ENCODE measurements around the gene ROCK2. TPM values are rescaled to one million over a fixed set of nuclear protein-coding genes. Genes with fewer than 3 reads are reported as not detected.

Gene ROCK2
- total and polyA plus RNA-seq, 2 donors (not counting 1 experiment from before 2014, with no cell fraction given), result 2.3 to 30.2 TPM

DNA sequence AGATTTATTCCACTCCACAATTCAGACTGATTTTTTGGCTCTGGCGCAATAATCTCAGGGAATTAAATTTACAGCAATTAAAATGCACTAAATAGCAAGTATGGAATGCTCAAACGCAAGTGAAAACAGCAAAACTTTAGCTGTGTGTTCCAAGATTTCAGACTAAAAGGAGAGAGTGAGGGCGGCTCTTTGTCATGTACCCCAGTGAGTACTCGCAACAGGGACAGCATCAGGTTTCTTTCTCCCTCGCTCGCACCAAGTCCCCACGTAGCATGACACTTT lies 1.1 kb downstream of the ROCK2 start:
- Histone ChIP-seq H3K27ac (ENCODE audit: low read length in 2 of 2) (peak overlapping the region in 1 of 2 donors; percentile 67), H3K36me3 (replicated peaks in 1 of 2; ENCODE audit: control extremely low read depth in 1 of 2, control insufficient read depth in 1 of 2, extremely low read depth in 1 of 2, insufficient read depth in 2 of 2, low read length in 1 of 2) (no peaks in the 10 kb centered on the region), H3K27me3 (replicated peaks in 1 of 4; ENCODE audit: control extremely low read depth in 1 of 4, control insufficient read depth in 3 of 4, insufficient read depth in 4 of 4, low read length in 3 of 4) (no peaks in the 10 kb centered on the region), H3K9me3 (ENCODE audit: control extremely low read depth in 1 of 3, control insufficient read depth in 2 of 3, insufficient read depth in 1 of 3, low read length in 2 of 3) (no peaks in the 10 kb centered on the region), H3K9ac (ENCODE audit: low read length) (peak overlapping the region; percentile 88), H3K4me3 (ENCODE audit: control extremely low read depth in 1 of 5, extremely low read depth in 1 of 5, insufficient read depth in 1 of 5, low read depth in 2 of 5, low read length in 4 of 5) (peak overlapping the region; percentile 55 to 91 (median 81)), H3K4me2 (replicated peaks; ENCODE audit: low read depth, low read length, poor library complexity, severe bottlenecking) (peak overlapping the region; percentile 95), H2AFZ (ENCODE audit: insufficient read depth, low read depth, low read length, poor library complexity, severe bottlenecking) (peak overlapping the region; percentile 88), H3K79me2 (ENCODE audit: control insufficient read depth, insufficient read depth, low read length) (peaks cover 27% of the 10 kb centered on the region), H4K20me1 (ENCODE audit: control insufficient read depth, insufficient read depth, low read length, poor library complexity, severe bottlenecking) (peaks cover 10% of the 10 kb centered on the region), H3K4me1 (ENCODE audit: control insufficient read depth in 2 of 2, insufficient read depth in 2 of 2, low read length in 2 of 2) (peaks cover 16 to 19% of the 10 kb centered on the region in 2 donors)
- Mint-ChIP-seq H3K9me3 (ENCODE audit: insufficient read depth) (no peaks in the 10 kb centered on the region), H3K4me3 (peak overlapping the region; percentile 99), H3K27me3 (no peaks in the 10 kb centered on the region), H3K27ac (peak overlapping the region; percentile 97), H3K4me1 (peaks cover 40% of the 10 kb centered on the region)
- WGBS (ENCODE audit: insufficient coverage), result 0% methylated on average over 2 of the region's 7 CpGs
- intact Hi-C loops (cut with micrococcal nuclease), result loop anchor here (10.0 kb wide), 1 partner anchor 1371 kb away; the partner anchor contains the start of gene TRIB2
- ATAC-seq (ENCODE audit: low read depth) (no peak), DNase-seq (no peak)
- ChIA-PET CTCF (interaction anchor here (0.6 to 1.5 kb wide), 3 partner anchors 10 to 211 kb away, joined by 3 to 7 read pairs (median 4); a partner anchor contains a TSS), POLR2A (interaction anchor here (0.8 to 1.1 kb wide), 2 partner anchors 122 to 187 kb away, joined by 3 read pairs; partner anchors contain the start of gene E2F6)
- TF ChIP-seq, protein P1, sequence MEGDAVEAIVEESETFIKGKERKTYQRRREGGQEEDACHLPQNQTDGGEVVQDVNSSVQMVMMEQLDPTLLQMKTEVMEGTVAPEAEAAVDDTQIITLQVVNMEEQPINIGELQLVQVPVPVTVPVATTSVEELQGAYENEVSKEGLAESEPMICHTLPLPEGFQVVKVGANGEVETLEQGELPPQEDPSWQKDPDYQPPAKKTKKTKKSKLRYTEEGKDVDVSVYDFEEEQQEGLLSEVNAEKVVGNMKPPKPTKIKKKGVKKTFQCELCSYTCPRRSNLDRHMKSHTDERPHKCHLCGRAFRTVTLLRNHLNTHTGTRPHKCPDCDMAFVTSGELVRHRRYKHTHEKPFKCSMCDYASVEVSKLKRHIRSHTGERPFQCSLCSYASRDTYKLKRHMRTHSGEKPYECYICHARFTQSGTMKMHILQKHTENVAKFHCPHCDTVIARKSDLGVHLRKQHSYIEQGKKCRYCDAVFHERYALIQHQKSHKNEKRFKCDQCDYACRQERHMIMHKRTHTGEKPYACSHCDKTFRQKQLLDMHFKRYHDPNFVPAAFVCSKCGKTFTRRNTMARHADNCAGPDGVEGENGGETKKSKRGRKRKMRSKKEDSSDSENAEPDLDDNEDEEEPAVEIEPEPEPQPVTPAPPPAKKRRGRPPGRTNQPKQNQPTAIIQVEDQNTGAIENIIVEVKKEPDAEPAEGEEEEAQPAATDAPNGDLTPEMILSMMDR (IDR thresholded peaks at IDR 0.05), result no peak
- no peak for TF ChIP-seq EZH2 (IDR thresholded peaks at IDR 0.05; ENCODE audit: borderline replicate concordance, insufficient read depth, low read depth, low read length, poor library complexity, severe bottlenecking)

DNA sequence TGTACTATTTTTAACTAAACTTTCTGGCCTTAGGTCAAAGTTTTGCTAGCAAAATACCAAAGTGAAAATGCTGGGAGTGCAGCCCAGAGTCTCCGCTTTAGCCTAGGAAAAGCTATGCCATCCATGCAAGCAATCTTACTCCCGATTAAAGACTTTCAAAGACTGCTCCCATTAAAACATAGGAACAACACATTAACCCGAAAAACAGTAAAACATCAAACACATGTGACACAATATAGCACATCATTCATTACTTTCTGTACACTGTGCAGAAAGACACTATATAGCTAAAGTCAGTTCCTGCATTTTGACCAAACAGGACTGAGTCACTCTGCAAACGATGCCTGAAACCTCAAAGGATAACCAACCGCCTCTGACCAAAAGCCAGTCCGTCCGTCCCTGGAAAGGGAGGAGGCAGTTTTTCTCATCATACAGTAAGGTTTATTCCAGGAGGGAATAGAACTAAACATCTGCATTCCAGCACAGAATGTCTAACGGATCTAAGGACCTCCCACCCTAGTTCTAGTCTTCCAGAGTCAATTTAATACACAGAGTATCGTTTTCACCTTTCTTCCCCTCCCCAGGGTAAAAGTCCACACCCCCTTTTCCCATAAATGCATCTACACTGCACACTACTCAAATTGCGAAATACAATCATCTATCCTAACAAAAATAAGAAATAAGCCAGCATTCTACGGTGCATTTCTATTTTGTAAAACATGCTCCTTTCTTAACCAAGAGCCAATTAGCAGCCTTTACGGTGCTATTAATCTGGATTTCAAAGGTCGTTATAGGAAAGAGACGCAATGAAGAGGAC lies 1.7 kb downstream of the ROCK2 start:
- no peak for ATAC-seq (ENCODE audit: low read depth)
- Histone ChIP-seq H3K9me3 (ENCODE audit: control extremely low read depth in 1 of 3, control insufficient read depth in 2 of 3, insufficient read depth in 1 of 3, low read length in 2 of 3) (no peaks in the 10 kb centered on the region), H3K4me1 (ENCODE audit: control insufficient read depth in 2 of 2, insufficient read depth in 2 of 2, low read length in 2 of 2) (peaks cover 16 to 19% of the 10 kb centered on the region in 2 donors), H3K4me3 (ENCODE audit: control extremely low read depth in 1 of 5, extremely low read depth in 1 of 5, insufficient read depth in 1 of 5, low read depth in 2 of 5, low read length in 4 of 5) (peak overlapping the region; percentile 55 to 91 (median 81)), H3K9ac (ENCODE audit: low read length) (peak overlapping the region; percentile 88), H4K20me1 (ENCODE audit: control insufficient read depth, insufficient read depth, low read length, poor library complexity, severe bottlenecking) (peaks cover 10% of the 10 kb centered on the region), H3K27me3 (replicated peaks in 1 of 4; ENCODE audit: control extremely low read depth in 1 of 4, control insufficient read depth in 3 of 4, insufficient read depth in 4 of 4, low read length in 3 of 4) (no peaks in the 10 kb centered on the region), H2AFZ (ENCODE audit: insufficient read depth, low read depth, low read length, poor library complexity, severe bottlenecking) (peak overlapping the region; percentile 88), H3K27ac (ENCODE audit: low read length in 2 of 2) (no peak overlapping the region), H3K4me2 (replicated peaks; ENCODE audit: low read depth, low read length, poor library complexity, severe bottlenecking) (peak overlapping the region; percentile 95), H3K36me3 (replicated peaks in 1 of 2; ENCODE audit: control extremely low read depth in 1 of 2, control insufficient read depth in 1 of 2, extremely low read depth in 1 of 2, insufficient read depth in 2 of 2, low read length in 1 of 2) (no peaks in the 10 kb centered on the region), H3K79me2 (ENCODE audit: control insufficient read depth, insufficient read depth, low read length) (peaks cover 32% of the 10 kb centered on the region)
- CTCF ChIA-PET, result interaction anchor here (0.6 to 1.5 kb wide), 2 partner anchors 11 to 123 kb away, joined by 3 to 4 read pairs; no protein-coding TSS in a partner anchor
- Mint-ChIP-seq H3K27ac (peak overlapping the region; percentile 97), H3K4me1 (peaks cover 40% of the 10 kb centered on the region), H3K4me3 (peak overlapping the region; percentile 99), H3K9me3 (ENCODE audit: insufficient read depth) (no peaks in the 10 kb centered on the region), H3K27me3 (no peaks in the 10 kb centered on the region)
- WGBS (ENCODE audit: insufficient coverage), result 0% methylated on average over 4 of the region's 14 CpGs
- intact Hi-C loops (cut with micrococcal nuclease), result loop anchor here (10.0 kb wide), 1 partner anchor 1372 kb away; the partner anchor contains the start of gene TRIB2
- POLR2A ChIA-PET, result no interaction called here
- TF ChIP-seq EZH2 (IDR thresholded peaks at IDR 0.05; ENCODE audit: borderline replicate concordance, insufficient read depth, low read depth, low read length, poor library complexity, severe bottlenecking), result no peak
- TF ChIP-seq, protein P1 (IDR thresholded peaks at IDR 0.05), result no peak
- DNase-seq, result peak; percentile 9
